ENCODE data around the gene DGKI. TPM values are rescaled to one million over a fixed set of nuclear protein-coding genes. Genes with fewer than 3 reads are reported as not detected.

DGKI gene
- total RNA-seq, 4 donors from 2014 or later, result 0.66 to 2.9 (median 1.7) TPM

- Histone ChIP-seq H3K27ac (replicated peaks in 1 of 4) (peak overlapping the region; percentile 39 to 50 (median 44)), H3K36me3 (peaks cover 3 to 49% (median 11%) of the 10 kb centered on the region in 4 donors), H3K27me3 (no peaks in the 10 kb centered on the region), H3K4me1 (peaks cover 41 to 67% (median 50%) of the 10 kb centered on the region in 4 donors), H3K9me3 (no peaks in the 10 kb centered on the region), H3K4me3 (no peak overlapping the region)
- 65% methylated on average over 7 of the region's 7 CpGs for WGBS
- no peak for DNase-seq (ENCODE audit: extremely low spot score)
- intact Hi-C loops (cut with DNase I), result no loop called here
- peak in 1 of 2 donors; percentile 43 for TF ChIP-seq POLR2AphosphoS5 (IDR thresholded peaks at IDR 0.05)
- TF ChIP-seq POLR2A (IDR thresholded peaks at IDR 0.05; ENCODE audit: low read depth), result no peak
Measured at GRCh38 chr7:137873979-137874777, 27.4 kb upstream of the DGKI start.

GRCh38 chr7:137873524-137873923 is 26.8 kb upstream of the DGKI start:
- no peak for DNase-seq (ENCODE audit: extremely low spot score)
- no peaks in the 10 kb centered on the region for H3K9me3 ChIP-seq
- no peaks in the 10 kb centered on the region for H3K27me3 ChIP-seq
- H3K4me3 ChIP-seq, result no peak overlapping the region
- WGBS, result 84% methylated on average over 3 of the region's 3 CpGs
- H3K36me3 ChIP-seq, result peaks cover 3 to 42% (median 11%) of the 10 kb centered on the region in 4 donors
- intact Hi-C loops (cut with DNase I), result no loop called here
- peaks cover 37 to 61% (median 44%) of the 10 kb centered on the region in 4 donors for H3K4me1 ChIP-seq
- TF ChIP-seq CTCF (IDR thresholded peaks at IDR 0.05) (no peak), EP300 (IDR thresholded peaks at IDR 0.05) (no peak), POLR2AphosphoS5 (IDR thresholded peaks at IDR 0.05) (no peak)
- H3K27ac ChIP-seq (replicated peaks in 1 of 4), result peak overlapping the region; percentile 39 to 50 (median 44)

- peak overlapping the region; percentile 28 to 62 (median 50) for H3K27ac ChIP-seq (replicated peaks in 1 of 4)
- no peaks in the 10 kb centered on the region for H3K27me3 ChIP-seq
- H3K9me3 ChIP-seq, result no peaks in the 10 kb centered on the region
- DNase-seq (ENCODE audit: extremely low spot score), result no peak
- intact Hi-C loops (cut with DNase I), result no loop called here
- peaks cover 15 to 39% (median 26%) of the 10 kb centered on the region in 4 donors for H3K4me1 ChIP-seq
- H3K36me3 ChIP-seq, result peaks cover 13 to 51% (median 20%) of the 10 kb centered on the region in 4 donors
- TF ChIP-seq POLR2AphosphoS5 (IDR thresholded peaks at IDR 0.05) (peak; percentile 61 to 63), POLR2A (IDR thresholded peaks at IDR 0.05; ENCODE audit: low read depth) (no peak)
- H3K4me3 ChIP-seq, result no peak overlapping the region
- 91% methylated on average over 7 of the region's 7 CpGs for WGBS
Measured at GRCh38 chr7:137871170-137871915, 24.6 kb upstream of the DGKI start.

- H3K9me3 ChIP-seq, result peaks cover 0 to 5% (median 0%) of the 10 kb centered on the region in 4 donors
- intact Hi-C loops (cut with DNase I), result no loop called here
- no peak for DNase-seq (ENCODE audit: extremely low spot score)
- no peak overlapping the region for H3K4me3 ChIP-seq
- H3K4me1 ChIP-seq, result peaks cover 13 to 38% (median 25%) of the 10 kb centered on the region in 4 donors
- peak overlapping the region in 1 of 4 donors; percentile 30 for H3K27ac ChIP-seq (replicated peaks in 1 of 4)
- H3K27me3 ChIP-seq, result no peaks in the 10 kb centered on the region
- TF ChIP-seq EP300 (IDR thresholded peaks at IDR 0.05), result no peak
- peaks cover 16 to 54% (median 21%) of the 10 kb centered on the region in 4 donors for H3K36me3 ChIP-seq
Measured at GRCh38 chr7:137870684-137871083, 23.9 kb upstream of the DGKI start.

- H3K4me1 ChIP-seq, result peaks cover 13 to 33% (median 20%) of the 10 kb centered on the region in 4 donors
- intact Hi-C loops (cut with DNase I), result no loop called here
- H3K27ac ChIP-seq (replicated peaks in 1 of 4), result no peak overlapping the region
- H3K27me3 ChIP-seq, result no peaks in the 10 kb centered on the region
- H3K36me3 ChIP-seq, result peaks cover 16 to 59% (median 22%) of the 10 kb centered on the region in 4 donors
- H3K9me3 ChIP-seq, result peaks cover 0 to 5% (median 0%) of the 10 kb centered on the region in 4 donors
- 97% methylated on average over 1 of the region's 1 CpG for WGBS
- no peak for TF ChIP-seq POLR2AphosphoS5 (IDR thresholded peaks at IDR 0.05)
- TF ChIP-seq POLR2A (IDR thresholded peaks at IDR 0.05; ENCODE audit: low read depth), result no peak
- TF ChIP-seq CTCF (IDR thresholded peaks at IDR 0.05), result no peak
- no peak for TF ChIP-seq EP300 (IDR thresholded peaks at IDR 0.05)
- H3K4me3 ChIP-seq, result no peak overlapping the region
- DNase-seq (ENCODE audit: extremely low spot score), result no peak
Measured at GRCh38 chr7:137870078-137870477, 23.3 kb upstream of the DGKI start.

GRCh38 chr7:137869260-137869659 is 22.5 kb upstream of the DGKI start:
- no peak for DNase-seq (ENCODE audit: extremely low spot score)
- no peaks in the 10 kb centered on the region for H3K27me3 ChIP-seq
- H3K27ac ChIP-seq (replicated peaks in 1 of 4), result no peak overlapping the region
- 95% methylated on average over 3 of the region's 3 CpGs for WGBS
- H3K9me3 ChIP-seq, result peaks cover 0 to 5% (median 0%) of the 10 kb centered on the region in 4 donors
- TF ChIP-seq CTCF (IDR thresholded peaks at IDR 0.05) (no peak), EP300 (IDR thresholded peaks at IDR 0.05) (no peak), POLR2A (IDR thresholded peaks at IDR 0.05; ENCODE audit: low read depth) (no peak), POLR2AphosphoS5 (IDR thresholded peaks at IDR 0.05) (no peak)
- H3K4me1 ChIP-seq, result peaks cover 8 to 25% (median 14%) of the 10 kb centered on the region in 4 donors
- H3K4me3 ChIP-seq, result no peak overlapping the region
- intact Hi-C loops (cut with DNase I), result no loop called here
- peaks cover 16 to 61% (median 25%) of the 10 kb centered on the region in 4 donors for H3K36me3 ChIP-seq
